Osteocyte (in vitro differentiated cells): ENCODE results near the gene SMYD1. TPM values are rescaled to one million over a fixed set of nuclear protein-coding genes. Genes with fewer than 3 reads are reported as not detected.

Source experiments
- DNase-seq: peaks from one replicate; pipeline ENCODE4 v3.0.0; 2021; ENCODE audit warnings: mixed read lengths; ENCODE audit not compliant: unreplicated experiment; ENCODE audit errors: extremely low spot score
- H3K27ac Mint-ChIP-seq: one replicate; pipeline ENCODE4 v1.8.0; 2021; ENCODE audit warnings: mild to moderate bottlenecking, mixed read lengths; ENCODE audit not compliant: unreplicated experiment
- H3K27me3 Mint-ChIP-seq: one replicate; pipeline ENCODE4 v1.8.0; 2021; ENCODE audit warnings: mixed read lengths; ENCODE audit not compliant: unreplicated experiment
- H3K36me3 Mint-ChIP-seq: one replicate; pipeline ENCODE4 v1.8.0; 2021; ENCODE audit warnings: mixed read lengths; ENCODE audit not compliant: unreplicated experiment
- H3K4me1 Mint-ChIP-seq: one replicate; pipeline ENCODE4 v1.8.0; 2021; ENCODE audit warnings: mixed read lengths; ENCODE audit not compliant: unreplicated experiment
- H3K4me3 Mint-ChIP-seq: one replicate; pipeline ENCODE4 v1.8.0; 2021; ENCODE audit warnings: mild to moderate bottlenecking, moderate library complexity, mixed read lengths; ENCODE audit not compliant: unreplicated experiment
- H3K9me3 Mint-ChIP-seq: one replicate; pipeline ENCODE4 v1.8.0; 2021; ENCODE audit warnings: mixed read lengths; ENCODE audit not compliant: unreplicated experiment
- total RNA-seq: library from RNA; stranded (reverse); gene quantifications from 2 replicates; pipeline ENCODE4 v1.2.1, GENCODE V29; 2021
- TF ChIP-seq, protein P1 (sequence below): fragments of 200-600 bp; sonication (generic); IDR thresholded peaks from 2 replicates; pipeline ENCODE4 v1.5.0; 2021; ENCODE audit warnings: antibody characterized with exemption, mild to moderate bottlenecking, moderate library complexity

The SMYD1 gene
- total RNA-seq, 1 donor from 2014 or later: not detected

DNA sequence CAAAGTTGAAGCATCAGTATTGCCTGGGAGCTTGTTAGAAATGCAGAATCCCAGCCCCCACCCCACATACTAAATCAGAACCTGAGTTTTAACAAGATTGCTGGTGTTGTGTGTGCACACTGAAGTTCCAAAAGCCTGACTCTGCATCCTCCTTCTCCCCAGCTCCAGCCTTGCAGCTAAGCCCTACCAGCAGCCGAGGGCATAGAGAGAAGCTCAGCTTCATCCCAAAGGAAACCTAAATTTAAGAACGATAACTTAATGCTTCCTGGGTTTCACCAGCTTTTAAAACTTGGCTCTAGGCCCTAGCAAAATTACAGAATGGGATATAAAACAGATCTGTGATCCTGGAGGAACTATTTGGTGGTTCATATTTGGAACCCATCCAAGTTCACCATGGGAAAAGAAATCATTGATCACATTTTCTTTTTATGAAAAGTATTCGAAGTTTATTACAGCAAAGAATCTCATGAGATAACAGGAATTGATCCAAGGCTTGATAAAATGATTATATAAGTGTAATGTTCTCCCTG lies 11.1 kb downstream of the SMYD1 start:
- TF ChIP-seq, protein P1, sequence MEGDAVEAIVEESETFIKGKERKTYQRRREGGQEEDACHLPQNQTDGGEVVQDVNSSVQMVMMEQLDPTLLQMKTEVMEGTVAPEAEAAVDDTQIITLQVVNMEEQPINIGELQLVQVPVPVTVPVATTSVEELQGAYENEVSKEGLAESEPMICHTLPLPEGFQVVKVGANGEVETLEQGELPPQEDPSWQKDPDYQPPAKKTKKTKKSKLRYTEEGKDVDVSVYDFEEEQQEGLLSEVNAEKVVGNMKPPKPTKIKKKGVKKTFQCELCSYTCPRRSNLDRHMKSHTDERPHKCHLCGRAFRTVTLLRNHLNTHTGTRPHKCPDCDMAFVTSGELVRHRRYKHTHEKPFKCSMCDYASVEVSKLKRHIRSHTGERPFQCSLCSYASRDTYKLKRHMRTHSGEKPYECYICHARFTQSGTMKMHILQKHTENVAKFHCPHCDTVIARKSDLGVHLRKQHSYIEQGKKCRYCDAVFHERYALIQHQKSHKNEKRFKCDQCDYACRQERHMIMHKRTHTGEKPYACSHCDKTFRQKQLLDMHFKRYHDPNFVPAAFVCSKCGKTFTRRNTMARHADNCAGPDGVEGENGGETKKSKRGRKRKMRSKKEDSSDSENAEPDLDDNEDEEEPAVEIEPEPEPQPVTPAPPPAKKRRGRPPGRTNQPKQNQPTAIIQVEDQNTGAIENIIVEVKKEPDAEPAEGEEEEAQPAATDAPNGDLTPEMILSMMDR: no peak

DNA sequence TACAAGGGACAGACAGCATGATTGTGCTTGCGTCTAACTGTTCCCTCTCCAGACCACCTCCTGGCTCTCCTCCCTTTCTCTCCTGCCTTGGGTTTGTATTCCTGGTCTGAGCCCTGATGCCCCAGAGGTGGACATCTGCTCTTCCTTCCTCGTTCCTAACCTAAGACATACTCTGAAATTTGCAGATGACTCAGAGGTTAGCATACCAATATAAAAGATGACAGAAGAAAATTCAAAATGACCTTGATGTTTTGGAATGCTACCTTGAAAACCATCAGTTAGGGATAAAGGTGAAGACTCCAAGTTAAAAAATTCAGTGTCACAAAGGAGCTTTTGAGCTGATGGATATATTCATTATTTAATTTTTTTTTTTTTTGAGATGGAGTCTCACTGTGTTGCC lies 12.9 kb downstream of the SMYD1 start:
- H3K36me3 Mint-ChIP-seq: no peaks in the 10 kb centered on the region

More for the DNA sequence above, 11.1 kb downstream of the SMYD1 start:
- Mint-ChIP-seq H3K4me3 (no peak overlapping the region), H3K27ac (no peak overlapping the region), H3K36me3 (no peaks in the 10 kb centered on the region), H3K27me3 (no peaks in the 10 kb centered on the region), H3K4me1 (peaks cover 2% of the 10 kb centered on the region), H3K9me3 (no peaks in the 10 kb centered on the region)
- DNase-seq: no peak

DNA sequence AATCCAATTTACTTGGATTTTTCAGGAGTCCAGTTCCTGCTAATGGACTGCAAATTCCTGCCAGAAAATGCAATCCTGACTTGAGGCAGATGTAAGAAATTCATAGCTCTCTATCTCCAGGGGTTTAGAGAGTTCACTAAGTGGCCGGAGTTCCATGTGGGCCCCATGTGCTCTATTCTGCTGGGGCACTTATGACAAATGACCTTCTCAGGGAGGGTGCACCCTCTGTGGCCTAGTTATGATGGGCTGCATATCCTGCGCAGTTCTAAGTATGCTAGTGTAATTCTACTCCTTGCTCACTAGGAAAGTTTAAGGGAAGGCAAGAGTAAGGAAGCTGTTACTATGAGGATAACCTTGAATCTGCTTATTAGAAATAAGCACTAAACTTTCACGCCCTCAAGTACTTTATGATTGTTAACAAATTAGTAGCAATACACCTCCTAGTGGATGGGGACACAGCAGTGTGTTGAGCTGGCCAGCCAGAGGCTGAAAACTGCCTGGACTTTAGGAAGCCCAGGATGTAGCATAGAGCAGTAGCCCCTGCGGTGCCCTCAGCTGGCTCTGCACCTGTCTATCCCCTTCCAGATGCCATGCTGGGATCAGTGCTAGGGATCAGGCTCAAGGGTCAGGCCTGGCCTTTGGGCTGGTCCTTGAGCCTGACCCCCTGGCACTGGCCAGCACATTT lies 14.4 kb downstream of the SMYD1 start:
- H3K4me1 Mint-ChIP-seq: no peaks in the 10 kb centered on the region
- DNase-seq: no peak
- H3K36me3 Mint-ChIP-seq: no peaks in the 10 kb centered on the region
- peaks cover 4% of the 10 kb centered on the region for H3K27me3 Mint-ChIP-seq
- H3K27ac Mint-ChIP-seq: no peak overlapping the region
- TF ChIP-seq, protein P1: no peak
- no peaks in the 10 kb centered on the region for H3K9me3 Mint-ChIP-seq
- H3K4me3 Mint-ChIP-seq: no peak overlapping the region

More for the DNA sequence above, 12.9 kb downstream of the SMYD1 start:
- no peaks in the 10 kb centered on the region for H3K9me3 Mint-ChIP-seq
- peaks cover under 1% of the 10 kb centered on the region for H3K27me3 Mint-ChIP-seq
- TF ChIP-seq, protein P1: no peak
- no peaks in the 10 kb centered on the region for H3K4me1 Mint-ChIP-seq
- H3K4me3 Mint-ChIP-seq: no peak overlapping the region
- H3K27ac Mint-ChIP-seq: no peak overlapping the region
- DNase-seq: no peak

DNA sequence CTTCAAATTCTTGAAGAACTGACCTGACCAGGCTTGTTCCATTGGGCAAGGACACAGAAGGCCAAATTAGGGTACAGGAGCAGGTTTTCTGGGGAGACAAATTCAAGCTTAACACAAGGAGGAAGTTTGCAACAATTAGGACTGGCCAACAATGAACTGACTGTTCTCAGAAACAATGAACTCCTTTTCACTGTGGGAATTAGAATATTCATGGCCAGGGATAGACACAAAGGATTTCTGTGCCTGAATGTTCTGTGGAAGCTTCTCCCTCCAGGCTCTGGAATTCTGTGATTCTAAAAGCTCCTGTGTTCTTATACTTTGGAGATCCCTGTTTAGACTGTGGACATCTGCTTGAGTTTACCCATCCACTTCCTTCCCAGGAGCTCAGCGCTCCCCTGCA lies 15.2 kb downstream of the SMYD1 start:
- TF ChIP-seq, protein P1: no peak
- Mint-ChIP-seq H3K9me3 (no peaks in the 10 kb centered on the region), H3K27ac (no peak overlapping the region), H3K4me3 (no peak overlapping the region), H3K4me1 (no peaks in the 10 kb centered on the region), H3K27me3 (peaks cover 4% of the 10 kb centered on the region), H3K36me3 (no peaks in the 10 kb centered on the region)
- DNase-seq: no peak

DNA sequence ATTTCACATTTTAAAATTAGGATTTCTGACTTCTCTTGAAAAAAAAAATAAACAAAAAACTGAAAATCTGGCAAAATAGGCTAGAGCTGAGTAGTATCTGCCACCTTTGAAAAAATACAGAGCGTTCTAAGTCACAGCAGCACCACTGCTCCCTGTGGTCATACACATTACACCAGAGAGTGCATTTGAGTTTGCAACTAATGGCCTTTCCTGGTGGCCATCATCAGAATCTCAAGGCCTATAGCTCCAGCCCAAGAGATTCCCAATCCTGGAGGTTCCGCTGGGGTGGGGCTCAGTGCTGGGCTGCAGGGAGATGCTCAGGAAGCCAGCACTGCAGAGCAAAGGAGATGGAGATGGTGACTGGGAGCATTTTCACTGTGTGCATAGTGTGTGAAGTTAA lies 17.5 kb downstream of the SMYD1 start:
- Mint-ChIP-seq H3K27me3 (peaks cover 4% of the 10 kb centered on the region), H3K4me3 (no peak overlapping the region), H3K36me3 (no peaks in the 10 kb centered on the region), H3K27ac (no peak overlapping the region), H3K9me3 (no peaks in the 10 kb centered on the region), H3K4me1 (no peaks in the 10 kb centered on the region)
- TF ChIP-seq, protein P1: no peak
- no peak for DNase-seq
